GM12878 (cell line): ENCODE data around the gene KIF18A. TPM values are rescaled to one million over a fixed set of nuclear protein-coding genes. Genes with fewer than 3 reads are reported as not detected.

ENCODE experiments used
- ATAC-seq: fragments of 200-7000 bp; cut with Tn5 transposase; 3 replicates; pipeline ENCODE4 v1.9.1; 2020; ENCODE audit warnings: mild to moderate bottlenecking, moderate library complexity
- BruUV-seq: library from RNA; stranded (reverse); fragments of 400-500 nt; replicated peaks from 2 replicates; lab custom pipeline; 2021; lab: Mats Ljungman, UMichigan
- CTCF ChIA-PET: fragments of 300-600 bp; sonication (Branson Sonifier 250); formaldehyde crosslinking; extraction: SDS; loops from one replicate; lab custom pipeline; 2021; ENCODE audit warnings: inconsistent platforms; lab: Yijun Ruan, JAX
- POLR2A ChIA-PET: fragments of 350-600 bp; formaldehyde crosslinking; extraction: SDS; loops from one replicate; lab custom pipeline; 2021; ENCODE audit warnings: inconsistent platforms; lab: Charles Lee
- RAD21 ChIA-PET: fragments of 300-600 bp; sonication (Branson Sonifier 250); formaldehyde crosslinking; loops from one replicate; lab custom pipeline; 2023; ENCODE audit warnings: antibody characterized with exemption; ENCODE audit not compliant: unreplicated experiment; lab: Charles Lee
- SMC1A ChIA-PET: fragments of 300-600 bp; sonication (Branson Sonifier 250); formaldehyde crosslinking; loops from one replicate; lab custom pipeline; 2023; ENCODE audit not compliant: unreplicated experiment, uncharacterized antibody; lab: Charles Lee
- DNase-seq: peaks from one replicate; pipeline ENCODE4 v3.0.0-alpha.2; 2011; ENCODE audit warnings: low read depth, low spot score
- FAIRE-seq: peaks from 3 replicates; lab custom pipeline; 2011; peaks lifted over from hg19 to GRCh38; lab: Jason Lieb, UNC
- H2AFZ ChIP-seq: 2 replicates; pipeline ENCODE4 v1.6.0; 2011; ENCODE audit warnings: low read depth, low read length, control low read depth; ENCODE audit not compliant: control insufficient read depth
- H3K27ac ChIP-seq: 2 replicates; pipeline ENCODE4 v1.5.1; 2011; ENCODE audit warnings: control low read depth; ENCODE audit not compliant: control insufficient read depth, insufficient read depth
- H3K27me3 ChIP-seq, 2 experiments: replicated peaks in 1 of 2; 2 replicates each; pipeline versions ENCODE4 v1.6.0 to v1.6.1; 2011; ENCODE audit warnings: low read length in 1 of 2; ENCODE audit not compliant: control insufficient read depth in 2 of 2, insufficient read depth in 2 of 2
- H3K36me3 ChIP-seq, 2 experiments: 2 replicates each; pipeline ENCODE4 v1.5.1; 2011; ENCODE audit warnings: low read length in 1 of 2; ENCODE audit not compliant: control insufficient read depth in 2 of 2, insufficient read depth in 2 of 2
- H3K4me1 ChIP-seq: 2 replicates; pipeline ENCODE4 v1.6.1; 2011; ENCODE audit warnings: mild to moderate bottlenecking, low read length, moderate library complexity, mixed read lengths; ENCODE audit not compliant: control insufficient read depth, insufficient read depth
- H3K4me2 ChIP-seq: 2 replicates; pipeline ENCODE4 v1.6.0; 2011; ENCODE audit warnings: control low read depth; ENCODE audit not compliant: control insufficient read depth, insufficient read depth
- H3K4me3 ChIP-seq: fragments of 200-600 bp; sonication (generic); 2 replicates; pipeline ENCODE4 v1.5.1; 2016
- H3K79me2 ChIP-seq: 2 replicates; pipeline ENCODE4 v1.6.0; 2011; ENCODE audit warnings: low read length; ENCODE audit not compliant: control insufficient read depth, insufficient read depth
- H3K9ac ChIP-seq: 2 replicates; pipeline ENCODE4 v1.8.0; 2011; ENCODE audit warnings: low read length, control low read depth, mixed read lengths; ENCODE audit not compliant: control insufficient read depth, insufficient read depth
- H3K9me3 ChIP-seq: replicated peaks from 3 replicates; pipeline ENCODE4 v1.5.1; 2011; ENCODE audit warnings: mild to moderate bottlenecking, low read length; ENCODE audit not compliant: control insufficient read depth, insufficient read depth
- H4K20me1 ChIP-seq: 2 replicates; pipeline ENCODE4 v1.6.0; 2011; ENCODE audit not compliant: control insufficient read depth, insufficient read depth
- BMI1 ChIP-seq: fragments of 450-650 bp; IDR thresholded peaks from 2 replicates; pipeline ENCODE4 v1.6.1; 2016; ENCODE audit warnings: mild to moderate bottlenecking, moderate library complexity, borderline replicate concordance
- CBX3 ChIP-seq: fragments of 200-600 bp; sonication (generic); IDR thresholded peaks from 2 replicates; pipeline ENCODE4 v1.6.1; 2016; ENCODE audit warnings: low read depth, borderline replicate concordance
- CUX1 ChIP-seq: IDR thresholded peaks from 2 replicates; pipeline ENCODE4 v1.6.1; 2012; ENCODE audit warnings: improper control_type of control experiment, low read depth, low read length; ENCODE audit not compliant: insufficient replicate concordance
- DPF2 ChIP-seq: fragments of 450-650 bp; IDR thresholded peaks from 2 replicates; pipeline ENCODE4 v1.6.1; 2017; ENCODE audit warnings: mild to moderate bottlenecking
- GABPA ChIP-seq: IDR thresholded peaks from 2 replicates; pipeline ENCODE4 v1.6.1; 2014; ENCODE audit warnings: antibody characterized with exemption, low read depth, mild to moderate bottlenecking, inconsistent platforms
- MXI1 ChIP-seq: fragments of 150-350 bp; IDR thresholded peaks from 2 replicates; pipeline ENCODE4 v1.6.1; 2011; ENCODE audit warnings: low read depth, mild to moderate bottlenecking, inconsistent platforms, low read length, improper control_type of control experiment
- NFYA ChIP-seq: IDR thresholded peaks from 2 replicates; pipeline ENCODE4 v1.6.1; 2011; ENCODE audit warnings: low read depth, mild to moderate bottlenecking, low read length, improper control_type of control experiment, borderline replicate concordance
- NFYB ChIP-seq: IDR thresholded peaks from 2 replicates; pipeline ENCODE4 v1.6.1; 2011; ENCODE audit warnings: low read depth, mild to moderate bottlenecking, low read length, improper control_type of control experiment, moderate library complexity; ENCODE audit not compliant: insufficient read depth
- PML ChIP-seq: IDR thresholded peaks from 2 replicates; pipeline ENCODE4 v1.6.1; 2012; ENCODE audit warnings: low read length, inconsistent platforms
- SPI1 ChIP-seq: IDR thresholded peaks from 2 replicates; pipeline ENCODE4 v1.6.1; 2011; ENCODE audit warnings: low read depth, mild to moderate bottlenecking, low read length, moderate library complexity, borderline replicate concordance; ENCODE audit not compliant: insufficient read depth
- TBL1XR1 ChIP-seq: IDR thresholded peaks from 2 replicates; pipeline ENCODE4 v1.6.1; 2012; ENCODE audit warnings: low read depth, low read length, improper control_type of control experiment
- ZBTB33 ChIP-seq: fragments of 450-650 bp; IDR thresholded peaks from 2 replicates; pipeline ENCODE4 v1.6.1; 2017; ENCODE audit warnings: mild to moderate bottlenecking
- ZNF217 ChIP-seq: fragments of 450-650 bp; IDR thresholded peaks from 2 replicates; pipeline ENCODE4 v1.6.1; 2017; ENCODE audit warnings: antibody characterized with exemption, mild to moderate bottlenecking
- ZSCAN29 ChIP-seq: fragments of 450-650 bp; IDR thresholded peaks from 2 replicates; pipeline ENCODE4 v1.6.1; 2017; ENCODE audit warnings: mild to moderate bottlenecking, moderate library complexity
- WGBS: methylation state at CpG from one replicate; pipeline ENCODE4 v1.1.6; 2016; ENCODE audit warnings: low lambda C conversion rate; ENCODE audit not compliant: insufficient replicate concordance, insufficient coverage; ENCODE audit errors: missing lambda C conversion rate; 5-methylcytosine and 5-hydroxymethylcytosine counted together
- in situ Hi-C: fragments of 300-500 bp; cut with MboI; formaldehyde crosslinking; loops from 9 replicates; pipeline ENCODE4 v1.14.3; 2018; ENCODE audit warnings: mixed read lengths
- intact Hi-C: fragments of 100-400 bp; cut with micrococcal nuclease; formaldehyde crosslinking; loops from one replicate; pipeline ENCODE4 v1.14.2; 2022; ENCODE audit not compliant: unreplicated experiment
- polyA plus RNA-seq, 11 experiments: library from polyadenylated mRNA; depleted of rRNA in 4 of 11; unstranded in 6 of 11; stranded (reverse) in 5 of 11; fragments of >200 nt; fragmentation: Nextera tagmentation in 4 of 11; fragmentation: Illumina TruSeq in 1 of 11; extraction: Ambion mirVana in 4 of 11; extraction: Trizol in 1 of 11; gene quantifications; 1 replicate in 1 of 11; 2 replicates in 10 of 11; pipeline versions ENCODE4 v1.2.1 to v1.2.3, GENCODE V29; 2011 to 2016; ENCODE audit warnings: inconsistent platforms in 2 of 11, missing spikeins in 2 of 11, low read depth in 1 of 11
- total RNA-seq, 4 experiments: library from RNA; depleted of rRNA in 3 of 4; stranded (reverse); fragments of >200 nt in 3 of 4; fragmentation: Illumina TruSeq in 1 of 4; extraction: Trizol in 1 of 4; gene quantifications; 2 replicates each; pipeline versions ENCODE4 v1.2.1 to v1.2.3, GENCODE V29; 2013 to 2021

Gene KIF18A
- total and polyA plus RNA-seq, 10 of the 15 experiments (the other 5 are each of a cell fraction or from before 2014, with no cell fraction given), result 11.2 to 31.5 (median 20.4) TPM

GRCh38 chr11:28011813-28012212, 96.1 kb downstream of the KIF18A start (continued):
- no peak for TF ChIP-seq ZBTB33
- no peak for TF ChIP-seq BMI1
- no peak for TF ChIP-seq MXI1
- no peak for TF ChIP-seq NFYB
- no peak for TF ChIP-seq DPF2

DNA sequence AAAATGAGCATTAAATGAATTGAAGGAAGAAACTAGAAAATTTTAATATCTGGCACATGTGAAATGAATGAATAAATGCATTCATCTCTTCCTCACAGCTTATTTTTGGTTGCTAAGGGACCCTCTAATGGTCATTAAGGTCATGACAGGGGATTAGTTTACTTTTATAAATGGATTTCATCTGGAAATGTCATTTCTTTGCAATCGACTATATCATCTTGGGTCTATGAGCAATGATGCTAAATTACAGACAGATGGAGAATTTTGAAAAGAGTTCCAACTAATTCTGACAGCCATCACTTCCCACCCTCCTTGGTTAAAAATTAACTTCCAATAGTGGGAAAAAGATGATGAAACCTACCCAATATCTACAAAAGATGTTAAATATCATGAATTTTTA, 98.0 kb downstream of the KIF18A start:
- H2AFZ ChIP-seq, result no peak overlapping the region
- CTCF ChIA-PET, result no interaction called here
- ATAC-seq (no peak), FAIRE-seq (no peak), DNase-seq (no peak)
- RAD21 ChIA-PET, result no interaction called here
- no peaks in the 10 kb centered on the region for H3K79me2 ChIP-seq
- in situ Hi-C loops, result no loop called here
- H3K27ac ChIP-seq, result no peak overlapping the region
- 100% methylated on average over 1 of the region's 1 CpG for WGBS
- H3K9me3 ChIP-seq, result no peaks in the 10 kb centered on the region
- no peaks in the 10 kb centered on the region for H3K27me3 ChIP-seq
- H3K4me2 ChIP-seq, result no peak overlapping the region
- no peaks in the 10 kb centered on the region for H3K36me3 ChIP-seq
- intact Hi-C loops, result loop anchor here (10.0 kb wide), 1 partner anchor 305 kb away; the partner anchor contains the start of gene BDNF
- SMC1A ChIA-PET, result no interaction called here
- no peaks in the 10 kb centered on the region for H4K20me1 ChIP-seq
- H3K9ac ChIP-seq, result no peak overlapping the region
- no peak overlapping the region for H3K4me3 ChIP-seq
- POLR2A ChIA-PET, result no interaction called here
- no TSS peak for BruUV-seq
- H3K4me1 ChIP-seq, result no peaks in the 10 kb centered on the region
- no peak for TF ChIP-seq SPI1
- TF ChIP-seq ZSCAN29, result no peak
- no peak for TF ChIP-seq CBX3
- TF ChIP-seq DPF2, result no peak
- TF ChIP-seq ZNF217, result no peak
- TF ChIP-seq GABPA, result no peak
- TF ChIP-seq TBL1XR1, result no peak
- TF ChIP-seq CUX1, result no peak
- no peak for TF ChIP-seq NFYA
- no peak for TF ChIP-seq PML
